Loucy (cell line): ENCODE results near the gene TNFSF15.

ENCODE experiments used
- EZH2phosphoT487 ChIP-seq: fragments of 200-600 bp; IDR thresholded peaks from 2 replicates; pipeline ENCODE4 v1.6.1; 2018; ENCODE audit warnings: antibody characterized with exemption, mild to moderate bottlenecking, moderate library complexity, borderline replicate concordance
- TF ChIP-seq, protein P1 (sequence below): fragments of 200-600 bp; sonication (generic); conservative IDR thresholded peaks from 2 replicates; pipeline ENCODE4 v1.5.1; 2014; ENCODE audit warnings: mild to moderate bottlenecking, antibody characterized with exemption, low read length

DNA sequence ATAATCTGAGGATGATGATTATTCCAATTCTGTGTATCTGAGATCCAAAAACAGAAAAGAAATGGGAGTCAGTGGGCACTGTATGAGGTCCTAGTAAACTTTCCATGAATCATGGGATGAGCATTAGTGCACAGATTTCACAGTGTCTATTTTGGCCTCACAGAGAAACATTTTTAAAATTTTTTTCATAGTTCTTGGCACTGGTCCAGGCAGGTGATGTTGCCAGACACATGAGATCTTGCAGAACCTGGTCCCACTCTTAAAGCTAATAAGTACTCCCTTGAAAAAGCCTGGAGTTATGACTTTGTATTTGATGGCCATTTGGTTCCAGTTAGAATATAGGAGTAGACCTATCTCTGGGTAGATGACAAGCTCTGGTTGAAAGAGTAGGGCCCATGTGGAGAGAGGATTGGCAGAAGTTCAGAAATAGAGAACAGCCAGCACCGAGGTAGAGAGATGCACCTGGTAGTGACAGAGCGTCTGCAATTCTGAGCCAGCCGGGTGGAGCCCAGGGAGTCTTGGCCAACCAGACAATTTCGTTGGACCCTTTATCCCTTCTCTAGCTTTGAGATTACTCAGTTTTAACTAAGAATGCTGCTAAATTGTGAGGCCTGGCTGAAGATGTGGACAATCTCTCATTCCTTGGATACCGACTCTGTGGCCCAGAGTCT, 6.3 kb upstream of the TNFSF15 start:
- TF ChIP-seq, protein P1, sequence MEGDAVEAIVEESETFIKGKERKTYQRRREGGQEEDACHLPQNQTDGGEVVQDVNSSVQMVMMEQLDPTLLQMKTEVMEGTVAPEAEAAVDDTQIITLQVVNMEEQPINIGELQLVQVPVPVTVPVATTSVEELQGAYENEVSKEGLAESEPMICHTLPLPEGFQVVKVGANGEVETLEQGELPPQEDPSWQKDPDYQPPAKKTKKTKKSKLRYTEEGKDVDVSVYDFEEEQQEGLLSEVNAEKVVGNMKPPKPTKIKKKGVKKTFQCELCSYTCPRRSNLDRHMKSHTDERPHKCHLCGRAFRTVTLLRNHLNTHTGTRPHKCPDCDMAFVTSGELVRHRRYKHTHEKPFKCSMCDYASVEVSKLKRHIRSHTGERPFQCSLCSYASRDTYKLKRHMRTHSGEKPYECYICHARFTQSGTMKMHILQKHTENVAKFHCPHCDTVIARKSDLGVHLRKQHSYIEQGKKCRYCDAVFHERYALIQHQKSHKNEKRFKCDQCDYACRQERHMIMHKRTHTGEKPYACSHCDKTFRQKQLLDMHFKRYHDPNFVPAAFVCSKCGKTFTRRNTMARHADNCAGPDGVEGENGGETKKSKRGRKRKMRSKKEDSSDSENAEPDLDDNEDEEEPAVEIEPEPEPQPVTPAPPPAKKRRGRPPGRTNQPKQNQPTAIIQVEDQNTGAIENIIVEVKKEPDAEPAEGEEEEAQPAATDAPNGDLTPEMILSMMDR = no peak
- TF ChIP-seq EZH2phosphoT487 = no peak
